HG02759 (cell line): ENCODE measurements around the gene EHD4.

ENCODE experiments used
- ATAC-seq: cut with Tn5 transposase; IDR thresholded peaks from one replicate; pipeline ENCODE4 v1.9.1; 2021; ENCODE audit warnings: mild to moderate bottlenecking, moderate library complexity; ENCODE audit not compliant: unreplicated experiment

The EHD4 gene

GRCh38 chr15:41939986-41940385 is 32.4 kb downstream of the EHD4 start:
- ATAC-seq: no peak

DNA sequence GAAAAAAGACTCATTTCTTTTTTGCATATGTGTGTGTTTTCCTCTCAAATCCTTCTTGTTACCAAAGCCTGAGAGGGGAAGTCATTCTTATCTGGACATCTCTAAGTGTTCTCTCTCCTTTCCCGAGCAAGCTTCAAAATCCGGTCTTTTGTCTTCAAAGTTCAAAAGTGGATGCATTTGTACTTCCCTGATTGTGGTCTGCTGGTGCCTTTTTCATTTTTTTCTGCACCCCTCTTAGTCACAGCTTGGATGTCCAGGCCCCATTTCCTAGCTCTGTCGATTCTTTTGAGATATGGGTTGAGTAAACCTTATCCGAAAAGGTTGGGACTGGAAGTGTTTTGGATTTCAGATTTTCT is 34.8 kb downstream of the EHD4 start:
- no peak for ATAC-seq

DNA sequence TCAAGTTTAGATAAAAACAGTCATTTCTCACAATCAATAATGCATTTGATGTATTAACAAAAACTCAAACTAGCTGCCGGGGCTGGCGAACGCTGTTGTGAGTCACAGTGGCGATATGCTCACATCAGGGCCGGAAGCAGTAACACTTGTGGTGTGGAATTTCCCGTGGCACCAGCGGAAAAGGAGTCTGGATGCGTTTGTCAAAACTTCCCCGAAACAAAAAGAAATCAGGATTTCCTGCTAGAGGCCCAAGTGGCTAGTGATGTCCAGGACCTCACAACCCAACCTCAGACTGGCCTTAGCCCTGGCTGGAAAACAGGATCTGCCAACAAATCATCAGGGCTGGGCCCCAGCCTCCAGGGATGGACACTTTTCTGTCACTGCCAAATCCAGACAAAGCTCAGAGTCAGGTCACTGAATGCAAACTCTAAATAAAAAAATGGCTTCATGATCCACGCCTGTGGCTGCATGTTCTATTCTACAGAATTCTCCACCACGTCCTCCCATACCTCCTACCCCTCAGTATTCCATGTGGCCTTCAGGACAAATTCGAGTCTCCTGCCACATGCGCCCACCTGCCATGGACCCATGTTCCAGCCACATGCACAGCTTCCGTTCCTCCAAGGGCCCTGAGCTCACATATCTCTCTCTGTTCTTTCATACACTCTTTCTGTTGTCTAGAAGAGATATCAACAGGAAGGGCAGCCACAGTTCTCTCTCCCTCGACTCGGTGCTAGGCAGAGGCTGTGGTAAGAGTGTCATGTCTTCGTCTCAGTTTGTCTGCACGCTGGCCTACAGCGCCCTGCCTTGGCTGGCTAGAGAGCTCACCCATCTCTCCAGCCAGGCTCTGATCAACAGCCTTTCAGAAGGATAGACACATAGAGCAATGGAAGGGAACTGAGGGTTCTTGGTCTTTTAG is 35.4 kb downstream of the EHD4 start:
- no peak for ATAC-seq

DNA sequence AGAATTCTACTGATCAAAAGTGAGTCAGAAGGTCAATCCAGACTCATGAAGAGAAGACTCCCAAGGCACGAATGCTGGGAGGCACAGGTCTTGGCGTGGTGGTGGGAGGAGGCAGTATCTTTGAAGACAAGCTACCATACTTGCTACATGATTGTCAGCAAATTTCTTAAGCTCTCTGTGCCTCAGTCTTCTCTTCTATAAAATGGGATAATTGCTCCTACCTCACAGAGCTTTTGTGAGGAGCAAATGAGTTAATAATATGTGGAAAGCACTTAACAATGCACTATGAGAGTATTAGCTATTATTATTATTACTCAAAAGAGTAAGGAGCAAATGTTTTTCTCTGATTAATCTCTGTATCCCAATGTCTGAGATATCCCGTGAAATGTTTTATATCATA is 36.2 kb downstream of the EHD4 start:
- ATAC-seq: no peak

GRCh38 chr15:41935566-41936020 is 36.8 kb downstream of the EHD4 start:
- ATAC-seq: peak; percentile 51

GRCh38 chr15:41934843-41935242 is 37.5 kb downstream of the EHD4 start:
- no peak for ATAC-seq

DNA sequence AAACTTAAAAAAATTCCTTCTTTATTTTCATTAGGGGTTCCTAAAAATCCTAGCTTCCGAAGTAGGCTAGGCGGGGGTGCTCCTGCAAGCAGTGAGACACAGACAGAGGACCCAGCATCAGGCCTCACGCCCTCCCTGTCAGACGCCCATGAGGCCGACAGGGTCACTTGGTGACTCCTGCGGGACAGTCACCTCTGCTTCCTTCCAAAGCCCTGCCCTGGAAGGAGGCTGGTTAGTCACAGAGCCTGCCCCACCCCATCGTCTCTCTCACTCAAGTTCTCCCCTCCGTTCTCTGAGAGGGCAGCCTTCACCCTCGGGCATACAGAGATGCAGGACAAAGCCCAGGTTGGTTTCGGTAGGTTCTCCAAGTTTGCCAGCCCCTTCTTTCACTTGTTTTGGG is 38.6 kb downstream of the EHD4 start:
- ATAC-seq: no peak

DNA sequence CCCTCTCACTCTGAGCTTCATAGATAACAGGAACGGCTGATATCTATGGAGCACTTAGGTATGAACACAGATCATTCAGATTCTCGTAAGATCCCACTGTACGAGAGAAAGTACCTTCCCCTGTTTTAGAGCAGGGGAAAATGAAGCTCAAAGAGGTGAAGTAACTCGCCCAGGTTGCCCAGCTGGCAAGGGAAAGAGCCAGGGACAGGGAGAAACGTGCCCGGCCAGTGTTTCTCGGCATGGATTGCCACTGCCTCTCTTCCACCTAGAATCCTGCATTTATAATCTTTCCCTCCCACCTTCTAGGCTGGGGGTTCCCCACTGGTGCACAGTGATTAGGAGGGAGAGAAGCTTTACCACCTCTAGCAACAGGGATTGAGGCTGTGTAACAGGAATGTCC is 39.0 kb downstream of the EHD4 start:
- ATAC-seq: no peak

DNA sequence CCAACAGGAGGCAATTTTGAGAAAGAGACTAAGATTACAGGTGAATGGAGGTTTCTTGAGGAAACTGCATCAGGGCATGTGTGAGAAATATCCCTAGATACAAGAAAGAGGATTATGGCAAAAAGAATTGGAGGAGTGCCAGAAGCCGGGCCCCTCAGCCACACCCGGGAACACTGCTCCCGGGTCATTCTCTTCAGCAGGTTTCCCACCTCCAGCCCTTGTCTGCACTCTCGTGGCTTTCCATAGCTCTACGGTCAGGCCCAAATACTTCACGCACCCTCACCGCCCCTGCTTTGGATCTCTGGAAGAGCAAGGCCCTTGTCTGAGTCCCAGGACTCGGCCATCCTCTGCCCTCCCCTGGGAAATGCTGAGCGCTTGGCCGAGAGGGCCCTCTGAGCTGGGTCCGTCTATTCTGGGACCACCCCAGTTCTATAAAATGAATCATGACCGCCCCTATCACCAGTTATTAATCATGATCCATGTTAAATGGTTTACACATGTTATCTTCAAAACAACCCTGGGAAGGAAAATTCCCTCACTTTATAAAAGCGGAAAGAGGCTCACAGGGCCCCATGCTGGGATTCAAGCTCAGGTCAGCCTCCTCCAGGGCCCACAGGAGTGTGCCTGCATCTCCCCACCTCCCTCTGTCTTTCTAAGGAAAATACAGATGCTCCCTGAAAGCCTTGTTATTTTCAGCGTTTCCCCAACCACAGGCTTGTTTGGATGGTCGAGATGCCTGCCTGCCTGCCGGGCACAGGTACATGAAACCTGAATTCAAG is 39.7 kb downstream of the EHD4 start:
- ATAC-seq: no peak

DNA sequence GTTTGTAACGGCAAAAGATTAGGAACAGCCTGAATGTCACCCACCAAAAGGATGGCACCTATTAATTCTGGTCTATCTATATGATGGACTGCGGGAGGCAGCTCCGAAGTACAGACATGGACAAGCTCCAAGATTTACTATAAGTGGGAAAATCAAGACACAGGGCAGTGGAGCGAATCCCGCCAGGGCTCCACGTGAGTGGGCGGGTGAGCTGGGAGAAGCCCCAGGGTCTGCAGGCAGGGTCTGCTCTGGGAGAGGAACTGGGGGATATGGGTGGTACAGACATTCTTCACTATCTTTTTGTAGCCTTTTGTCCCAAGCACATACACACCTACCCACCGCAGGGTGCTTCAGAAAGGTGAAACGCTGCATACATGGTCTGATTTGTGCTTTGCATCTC is 40.3 kb downstream of the EHD4 start:
- ATAC-seq: no peak

DNA sequence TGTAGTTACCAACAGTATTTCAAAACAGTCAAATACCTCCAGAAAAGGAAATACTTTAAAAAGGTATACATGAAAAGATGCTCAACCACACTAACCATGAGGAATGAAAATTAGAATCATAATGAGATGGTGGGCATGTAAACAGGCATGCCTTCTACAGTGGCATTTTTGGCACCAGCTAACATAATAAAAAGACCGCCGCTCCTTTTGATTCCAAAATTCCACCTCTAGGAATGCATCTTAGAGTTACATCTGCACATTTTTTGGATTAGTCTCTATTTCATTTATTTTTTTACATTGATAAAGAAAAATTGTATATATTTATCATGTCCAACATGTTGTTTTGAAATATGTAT is 41.5 kb downstream of the EHD4 start:
- no peak for ATAC-seq

GRCh38 chr15:41930221-41930866 is 42.0 kb downstream of the EHD4 start:
- ATAC-seq: no peak

DNA sequence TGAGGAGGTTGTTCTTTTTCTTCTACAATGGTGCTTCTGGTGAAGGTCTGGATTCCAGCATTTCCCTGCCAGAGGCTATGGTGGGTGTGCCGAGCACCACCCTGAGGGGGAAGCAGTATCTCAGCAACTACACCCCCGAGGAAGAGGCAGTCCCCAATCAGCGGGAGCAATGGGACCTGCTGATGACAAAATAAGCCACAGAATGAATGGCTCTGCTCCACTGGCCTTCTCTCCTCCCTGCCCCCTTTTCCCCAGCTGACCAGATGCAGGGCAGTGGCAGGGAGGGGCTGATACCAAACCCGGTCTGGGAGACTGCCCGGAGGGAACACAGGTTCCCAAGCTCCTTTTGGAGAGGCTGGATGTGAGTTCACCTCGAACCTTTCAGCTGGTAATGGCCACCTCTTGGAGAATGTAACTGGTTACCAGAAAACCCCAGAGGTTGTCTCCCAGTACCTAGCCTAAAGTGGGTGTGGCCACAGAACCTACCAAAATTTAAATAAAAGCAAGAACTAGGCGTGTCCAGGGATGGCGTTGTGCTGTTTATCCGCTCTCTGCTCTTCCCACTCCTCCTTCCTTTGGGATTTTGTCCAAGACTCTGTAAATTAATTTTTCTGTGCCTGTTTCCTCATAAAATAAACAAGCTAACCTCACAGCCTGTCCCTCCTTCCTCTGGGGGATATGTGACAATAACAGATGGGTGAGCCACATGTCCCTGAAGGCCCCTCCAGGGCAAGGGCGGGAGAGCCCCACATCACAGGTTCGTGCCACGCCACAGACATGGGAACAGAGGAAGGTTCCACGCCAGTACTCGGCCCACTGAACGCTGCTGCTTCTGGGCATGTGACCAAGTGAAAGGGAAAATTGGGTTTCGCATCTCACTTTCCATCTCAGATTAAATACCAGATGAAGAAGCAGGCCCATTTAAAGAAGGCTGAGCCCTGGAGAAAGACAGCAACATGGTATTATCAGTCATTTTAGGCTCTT is 43.4 kb downstream of the EHD4 start:
- peak; percentile 74 for ATAC-seq

DNA sequence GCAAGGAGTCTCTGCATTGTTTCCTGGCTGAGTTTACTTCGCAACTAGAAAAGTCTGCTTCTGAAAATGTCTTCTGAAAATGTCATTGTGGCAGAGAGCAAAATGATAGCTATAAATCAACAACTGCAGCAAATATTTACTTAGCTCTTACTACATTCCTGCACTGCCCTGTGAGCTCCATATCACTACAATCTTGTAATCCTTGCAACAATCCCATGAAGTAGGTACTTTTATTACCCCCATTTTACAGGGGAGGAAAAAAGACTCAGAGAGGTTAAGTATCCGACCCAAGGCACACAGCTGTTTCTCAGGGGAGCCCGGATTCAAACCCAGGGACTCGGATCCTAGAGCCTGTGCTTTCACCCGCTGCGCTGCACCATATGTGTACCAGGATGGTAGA is 44.3 kb downstream of the EHD4 start:
- ATAC-seq: no peak

DNA sequence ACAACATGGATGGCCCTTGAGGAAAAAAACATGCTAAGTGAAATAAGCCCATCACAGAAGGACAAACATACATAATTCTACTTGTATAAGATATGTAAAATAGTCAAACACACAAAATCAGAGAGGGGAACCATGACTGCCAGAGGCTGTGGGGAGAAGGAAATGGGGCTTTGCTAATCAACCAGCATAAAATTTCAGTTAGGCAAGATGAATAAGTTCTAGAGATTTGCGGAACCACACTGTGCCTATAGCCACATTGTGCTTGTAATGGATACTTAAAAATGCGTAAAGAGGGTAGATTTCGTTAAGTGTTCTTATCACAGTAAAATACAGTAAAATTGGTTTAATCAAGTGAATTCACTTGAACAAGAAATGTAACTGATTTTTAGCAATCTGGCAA is 44.8 kb downstream of the EHD4 start:
- peak; percentile 33 for ATAC-seq

GRCh38 chr15:41926185-41927056 is 45.9 kb downstream of the EHD4 start:
- no peak for ATAC-seq

DNA sequence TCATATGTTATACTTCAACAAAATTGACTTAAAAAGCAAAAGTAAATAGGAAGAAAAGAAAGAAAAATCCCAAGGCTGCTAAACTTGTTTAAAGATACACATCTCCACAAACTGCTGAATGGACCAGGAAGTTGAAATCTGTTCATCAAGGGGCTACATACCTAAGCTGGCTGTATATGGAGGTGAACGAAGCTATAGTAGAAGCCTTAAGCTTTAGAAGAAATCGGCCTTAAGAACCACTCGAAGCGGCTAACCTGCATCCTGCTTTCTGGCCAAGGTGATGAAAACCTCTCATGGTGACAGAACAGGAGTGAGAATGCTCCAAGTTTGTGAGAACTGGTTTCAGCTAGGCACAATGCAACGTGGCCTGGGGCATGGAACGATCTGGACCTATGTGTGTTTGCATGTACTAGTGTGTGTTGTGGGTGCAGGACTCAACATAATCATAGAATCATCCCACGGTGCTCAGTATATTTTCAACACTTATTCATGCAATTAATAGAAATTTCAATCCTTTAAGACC is 47.2 kb downstream of the EHD4 start:
- ATAC-seq: no peak

DNA sequence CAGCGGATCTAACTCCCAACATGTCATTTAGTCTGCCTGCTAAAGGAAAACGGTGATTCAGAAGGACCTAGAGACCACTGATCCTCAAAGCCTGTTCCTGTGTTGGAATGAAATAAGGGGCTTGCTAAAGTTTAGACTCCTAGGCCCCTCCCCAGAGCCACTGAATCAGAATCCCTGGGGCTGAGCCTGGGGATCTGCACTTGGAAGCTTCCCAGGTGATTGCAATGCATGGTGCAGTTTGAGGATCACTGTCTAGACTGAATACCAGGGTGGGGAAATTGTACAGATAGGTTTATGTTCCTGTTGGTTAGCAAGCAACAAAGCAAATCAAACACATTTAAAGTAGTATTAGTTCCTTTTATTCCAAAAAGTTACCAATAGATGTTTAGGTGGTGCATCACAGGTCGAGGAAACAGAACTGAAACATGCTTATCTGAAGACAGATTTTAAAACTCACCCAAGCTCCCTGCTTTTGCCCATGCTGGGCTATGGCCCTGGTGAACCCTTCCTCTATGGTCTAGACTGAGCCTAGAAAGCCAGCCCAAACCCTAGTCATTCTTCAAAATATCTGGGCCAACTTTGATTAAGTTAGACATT is 48.9 kb downstream of the EHD4 start:
- ATAC-seq: no peak

GRCh38 chr15:41922353-41922752 is 50.0 kb downstream of the EHD4 start:
- no peak for ATAC-seq
